ENCODE measurements around the gene FGFRL1.

FGFRL1 gene

DNA sequence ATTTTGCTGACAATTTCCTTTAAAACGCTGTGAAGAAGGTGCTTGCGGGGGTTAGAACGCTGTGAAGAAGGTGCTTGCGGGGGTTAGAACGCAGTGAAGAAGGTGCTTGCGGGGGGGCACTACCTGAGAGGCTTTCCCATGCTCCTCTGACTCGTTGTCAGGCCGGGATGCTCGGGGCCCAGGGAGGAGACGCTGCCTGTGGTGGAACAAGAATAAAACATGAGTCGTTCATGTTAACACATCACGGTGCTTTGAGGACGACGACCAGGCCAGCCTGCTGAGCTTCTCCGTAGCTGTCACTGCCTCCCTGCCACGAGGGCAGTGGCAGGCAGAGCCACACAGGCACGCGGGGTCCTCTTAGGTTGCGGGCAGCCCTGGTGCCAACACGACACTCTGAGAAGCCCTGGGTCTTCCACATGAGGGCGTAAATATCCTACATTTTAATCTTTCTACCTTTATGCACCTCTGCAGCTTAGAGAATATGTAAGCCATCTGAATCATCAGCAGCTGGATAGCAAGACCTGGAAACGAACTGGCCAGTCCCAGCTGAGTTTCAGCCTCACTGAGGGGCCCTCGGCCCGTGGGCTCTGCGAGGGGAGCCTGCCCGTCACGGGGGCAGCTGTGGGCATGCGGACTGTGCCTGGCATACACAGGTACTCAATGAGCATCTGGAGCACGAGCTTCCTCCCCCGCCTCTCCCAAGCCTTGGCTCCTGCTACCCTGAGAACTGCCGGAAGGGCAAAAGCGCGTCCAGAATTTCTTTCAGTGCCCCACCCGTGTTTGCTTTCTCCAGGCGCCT is 47.0 kb downstream of the FGFRL1 start:
- peaks cover 73% of the 10 kb centered on the region for H3K27me3 ChIP-seq (ENCODE audit: control insufficient read depth, insufficient read depth, low read length)
- H3K4me1 ChIP-seq (ENCODE audit: control insufficient read depth, insufficient read depth, low read length): peaks cover 2% of the 10 kb centered on the region
- H3K9me3 ChIP-seq (replicated peaks; ENCODE audit: low read length): no peaks in the 10 kb centered on the region
- H3K4me2 ChIP-seq (ENCODE audit: low read length): no peak overlapping the region
- H3K36me3 ChIP-seq (ENCODE audit: insufficient read depth, low read length): no peaks in the 10 kb centered on the region
- H3K9ac ChIP-seq (ENCODE audit: low read depth, low read length): no peak overlapping the region
- H3K4me3 ChIP-seq (ENCODE audit: low read length): no peak overlapping the region

DNA sequence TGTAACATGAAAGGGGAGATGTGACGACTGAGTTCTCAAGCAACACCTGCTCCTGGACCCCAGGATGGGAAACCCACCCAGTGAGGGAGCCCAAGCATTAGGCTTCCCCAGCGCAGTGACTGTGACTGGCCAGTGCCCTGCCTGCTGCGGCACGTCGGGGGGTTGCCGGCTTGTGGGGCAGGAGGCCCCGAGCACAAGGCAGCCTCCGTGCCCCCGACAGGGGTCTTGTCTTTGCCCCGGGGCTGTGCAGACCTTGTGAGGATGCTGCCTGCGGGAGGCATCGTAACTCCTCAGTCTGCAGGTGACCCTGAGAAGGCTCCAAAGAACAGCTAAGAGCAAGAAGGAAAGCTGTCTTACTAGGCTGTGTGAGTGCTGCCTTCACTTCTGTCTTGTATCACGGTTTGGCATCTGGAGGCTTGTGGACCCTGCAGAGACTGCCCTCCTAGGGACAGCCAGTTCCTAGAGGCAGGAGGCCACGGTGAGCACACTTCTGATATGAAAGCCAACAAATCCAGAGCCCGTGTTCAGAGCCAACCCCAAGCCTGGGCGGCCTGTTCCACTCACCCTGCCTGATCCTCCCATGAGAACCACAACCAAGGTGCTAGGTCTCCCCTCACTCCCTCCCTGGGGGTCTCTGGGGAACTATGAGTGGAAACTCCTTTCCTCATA is 47.7 kb downstream of the FGFRL1 start:
- peaks cover 76% of the 10 kb centered on the region for H3K27me3 ChIP-seq (ENCODE audit: control insufficient read depth, insufficient read depth, low read length)
- H3K9ac ChIP-seq (ENCODE audit: low read depth, low read length): no peak overlapping the region
- no peak overlapping the region for H3K4me3 ChIP-seq (ENCODE audit: low read length)

DNA sequence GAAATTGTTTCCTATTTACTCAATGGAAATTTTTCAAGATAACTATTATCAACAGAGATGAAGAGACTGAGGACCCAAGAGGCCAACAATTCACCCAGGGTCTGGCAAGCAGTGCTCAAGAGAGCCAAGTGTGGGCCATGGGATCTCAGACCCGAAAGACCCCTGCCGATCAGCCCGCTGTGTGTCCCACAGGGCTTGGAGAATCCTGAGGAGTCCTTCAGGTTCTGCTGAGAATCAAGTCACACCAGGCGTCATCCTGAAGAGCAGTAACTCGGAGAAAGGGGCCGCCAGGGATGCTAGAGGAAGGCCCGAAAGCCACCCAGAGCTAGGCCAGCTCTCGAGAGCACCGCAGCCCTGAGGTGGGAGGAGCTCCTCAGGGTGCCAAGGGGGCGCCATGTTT is 48.7 kb downstream of the FGFRL1 start:
- Histone ChIP-seq H3K27me3 (ENCODE audit: control insufficient read depth, insufficient read depth, low read length) (peaks cover 86% of the 10 kb centered on the region), H3K9me3 (replicated peaks; ENCODE audit: low read length) (no peaks in the 10 kb centered on the region), H3K9ac (ENCODE audit: low read depth, low read length) (no peak overlapping the region), H3K4me1 (ENCODE audit: control insufficient read depth, insufficient read depth, low read length) (no peaks in the 10 kb centered on the region), H3K4me3 (ENCODE audit: low read length) (no peak overlapping the region), H3K36me3 (ENCODE audit: insufficient read depth, low read length) (no peaks in the 10 kb centered on the region), H3K4me2 (ENCODE audit: low read length) (no peak overlapping the region)

More for the DNA sequence above, 47.7 kb downstream of the FGFRL1 start:
- Histone ChIP-seq H3K4me2 (ENCODE audit: low read length) (no peak overlapping the region), H3K9me3 (replicated peaks; ENCODE audit: low read length) (no peaks in the 10 kb centered on the region), H3K4me1 (ENCODE audit: control insufficient read depth, insufficient read depth, low read length) (no peaks in the 10 kb centered on the region), H3K36me3 (ENCODE audit: insufficient read depth, low read length) (no peaks in the 10 kb centered on the region)

DNA sequence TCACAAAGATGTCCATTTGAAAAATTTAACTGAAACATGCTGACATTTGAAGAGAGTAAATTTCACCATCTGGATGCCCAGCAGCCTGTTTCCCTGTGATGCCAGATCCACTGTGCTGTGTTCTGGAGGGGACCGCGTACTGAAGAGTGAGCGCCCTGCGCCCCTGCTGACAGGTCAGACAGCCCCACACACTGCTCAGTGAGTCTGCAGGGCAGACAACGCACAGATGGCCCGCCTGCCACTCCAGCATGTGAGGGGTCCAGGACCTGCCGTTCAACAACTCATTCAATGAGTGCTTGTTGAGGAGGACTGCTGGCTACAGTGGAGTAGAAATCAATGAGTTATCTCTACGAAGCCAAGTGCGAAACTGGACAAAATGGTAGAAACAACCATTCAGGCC is 49.2 kb downstream of the FGFRL1 start:
- no peaks in the 10 kb centered on the region for H3K9me3 ChIP-seq (replicated peaks; ENCODE audit: low read length)
- H3K27me3 ChIP-seq (ENCODE audit: control insufficient read depth, insufficient read depth, low read length): peaks cover 84% of the 10 kb centered on the region
- H3K4me2 ChIP-seq (ENCODE audit: low read length): no peak overlapping the region
- H3K4me3 ChIP-seq (ENCODE audit: low read length): no peak overlapping the region
- H3K9ac ChIP-seq (ENCODE audit: low read depth, low read length): no peak overlapping the region
- H3K4me1 ChIP-seq (ENCODE audit: control insufficient read depth, insufficient read depth, low read length): no peaks in the 10 kb centered on the region
- no peaks in the 10 kb centered on the region for H3K36me3 ChIP-seq (ENCODE audit: insufficient read depth, low read length)

DNA sequence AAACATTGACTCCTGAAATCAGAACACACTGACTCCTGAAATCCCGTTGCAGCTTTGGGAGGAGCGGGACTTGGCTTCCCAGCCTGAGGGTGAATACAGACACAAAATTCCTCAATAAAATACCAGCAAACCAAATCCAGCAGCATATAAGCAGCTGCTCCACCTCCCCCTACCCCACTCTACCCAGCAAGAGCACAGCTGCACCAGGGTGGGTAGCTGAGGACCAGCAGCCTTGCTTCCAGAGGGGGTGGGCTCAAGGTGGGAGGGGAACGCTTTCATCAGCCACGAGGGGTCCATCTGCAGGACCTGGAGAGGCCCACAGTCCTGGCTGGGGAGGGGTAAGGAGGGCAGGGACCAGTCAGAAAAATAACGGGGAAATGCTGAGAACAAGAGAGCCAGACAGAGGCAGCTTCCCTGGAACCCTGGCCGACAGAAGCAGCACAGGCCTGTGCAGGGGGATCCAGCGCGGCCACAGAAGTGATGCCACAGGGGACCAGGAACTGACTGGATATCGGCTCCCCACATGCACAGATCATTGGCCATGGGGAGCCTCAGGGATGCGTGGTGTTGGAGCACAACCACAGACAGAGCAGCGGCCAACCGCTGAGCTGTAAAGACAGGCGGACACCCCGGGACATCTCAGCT is 49.8 kb downstream of the FGFRL1 start:
- Histone ChIP-seq H3K4me1 (ENCODE audit: control insufficient read depth, insufficient read depth, low read length) (no peaks in the 10 kb centered on the region), H3K9me3 (replicated peaks; ENCODE audit: low read length) (no peaks in the 10 kb centered on the region), H3K4me2 (ENCODE audit: low read length) (no peak overlapping the region), H3K36me3 (ENCODE audit: insufficient read depth, low read length) (no peaks in the 10 kb centered on the region), H3K27me3 (ENCODE audit: control insufficient read depth, insufficient read depth, low read length) (peaks cover 82% of the 10 kb centered on the region), H3K9ac (ENCODE audit: low read depth, low read length) (no peak overlapping the region), H3K4me3 (ENCODE audit: low read length) (no peak overlapping the region)

DNA sequence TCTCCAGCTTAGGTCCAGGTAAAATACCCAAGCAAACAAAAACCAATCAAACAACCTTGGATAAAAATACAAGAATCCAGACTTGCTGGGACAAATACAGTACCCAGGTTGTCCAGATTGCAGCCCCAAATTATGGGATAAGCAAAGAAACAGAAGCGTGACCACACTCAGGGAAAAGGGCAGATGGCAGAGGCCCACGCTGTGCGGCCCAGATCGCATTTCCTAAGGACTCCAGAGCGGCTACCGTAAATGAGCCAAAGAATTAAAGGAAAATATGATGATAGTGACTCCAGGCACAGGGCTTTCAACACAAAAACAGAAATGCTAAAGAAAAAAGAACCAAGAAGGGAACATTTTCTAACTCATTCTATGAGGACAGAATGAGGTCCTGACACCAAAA is 50.3 kb downstream of the FGFRL1 start:
- Histone ChIP-seq H3K9ac (ENCODE audit: low read depth, low read length) (no peak overlapping the region), H3K36me3 (ENCODE audit: insufficient read depth, low read length) (no peaks in the 10 kb centered on the region), H3K4me2 (ENCODE audit: low read length) (no peak overlapping the region), H3K4me3 (ENCODE audit: low read length) (no peak overlapping the region), H3K27me3 (ENCODE audit: control insufficient read depth, insufficient read depth, low read length) (peaks cover 82% of the 10 kb centered on the region), H3K9me3 (replicated peaks; ENCODE audit: low read length) (no peaks in the 10 kb centered on the region), H3K4me1 (ENCODE audit: control insufficient read depth, insufficient read depth, low read length) (no peaks in the 10 kb centered on the region)

DNA sequence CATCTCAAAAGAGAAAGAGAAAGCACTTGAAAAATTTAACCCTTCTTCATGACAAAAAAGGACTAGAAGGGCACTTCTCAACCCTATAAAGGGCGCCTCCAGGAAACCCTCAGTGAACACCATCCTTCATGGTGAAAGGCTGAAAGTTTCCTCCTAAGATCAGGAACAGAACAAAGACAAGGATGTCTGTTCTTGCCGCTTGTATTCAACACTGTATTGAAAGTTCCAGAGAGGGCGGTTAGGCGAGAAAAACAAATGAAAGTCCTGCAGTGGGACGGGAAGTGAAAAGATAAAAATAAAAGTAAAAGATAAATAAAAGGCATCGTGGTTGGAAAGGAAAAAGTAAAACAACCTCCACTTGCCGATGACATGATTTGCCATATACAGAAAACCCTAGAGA is 51.0 kb downstream of the FGFRL1 start:
- Histone ChIP-seq H3K4me3 (ENCODE audit: low read length) (no peak overlapping the region), H3K4me2 (ENCODE audit: low read length) (no peak overlapping the region), H3K9me3 (replicated peaks; ENCODE audit: low read length) (no peaks in the 10 kb centered on the region), H3K4me1 (ENCODE audit: control insufficient read depth, insufficient read depth, low read length) (no peaks in the 10 kb centered on the region), H3K36me3 (ENCODE audit: insufficient read depth, low read length) (no peaks in the 10 kb centered on the region), H3K27me3 (ENCODE audit: control insufficient read depth, insufficient read depth, low read length) (peaks cover 82% of the 10 kb centered on the region), H3K9ac (ENCODE audit: low read depth, low read length) (no peak overlapping the region)

DNA sequence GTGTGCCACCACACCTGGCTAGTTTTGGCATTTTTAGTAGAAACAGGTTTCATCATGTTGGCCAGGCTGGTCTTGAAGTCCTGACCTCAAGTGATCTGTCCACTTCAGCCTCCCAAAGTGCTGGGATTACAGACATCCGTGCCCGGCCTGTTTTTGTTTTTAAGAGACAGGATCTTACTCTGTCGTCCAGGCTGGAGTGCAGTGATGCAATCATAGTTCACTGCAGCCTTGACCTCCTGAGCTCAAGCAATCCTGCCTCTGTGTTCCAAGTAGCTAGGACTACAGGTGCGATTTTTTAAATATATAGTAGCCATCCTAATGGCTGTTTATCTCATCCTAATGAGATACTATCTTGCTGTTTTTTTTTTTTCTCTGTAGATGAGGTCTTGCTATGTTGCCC is 54.3 kb downstream of the FGFRL1 start:
- H3K9ac ChIP-seq (ENCODE audit: low read depth, low read length): no peak overlapping the region
- no peak overlapping the region for H3K4me3 ChIP-seq (ENCODE audit: low read length)

DNA sequence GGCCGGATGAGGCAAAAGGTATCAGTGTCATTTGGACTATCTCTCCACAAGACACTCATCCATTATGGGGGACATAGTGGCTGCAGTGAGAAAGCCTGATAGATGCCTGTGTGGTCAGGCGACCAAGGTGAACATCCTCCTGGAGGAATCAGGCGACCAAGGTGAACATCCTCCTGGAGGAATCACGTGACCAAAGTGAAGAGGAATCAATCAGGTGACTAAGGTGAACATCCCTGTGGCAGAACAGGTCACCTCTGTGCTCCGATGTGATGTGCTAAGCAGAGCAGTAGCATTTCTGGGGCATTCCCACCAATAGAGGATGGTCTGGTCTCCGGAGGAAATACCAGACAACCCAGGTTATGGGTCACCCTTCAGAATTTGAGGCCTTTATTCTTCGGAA is 58.0 kb downstream of the FGFRL1 start:
- Histone ChIP-seq H3K9me3 (replicated peaks; ENCODE audit: low read length) (no peaks in the 10 kb centered on the region), H3K9ac (ENCODE audit: low read depth, low read length) (no peak overlapping the region), H3K4me2 (ENCODE audit: low read length) (no peak overlapping the region), H3K4me1 (ENCODE audit: control insufficient read depth, insufficient read depth, low read length) (no peaks in the 10 kb centered on the region), H3K27me3 (ENCODE audit: control insufficient read depth, insufficient read depth, low read length) (peaks cover 72% of the 10 kb centered on the region), H3K4me3 (ENCODE audit: low read length) (no peak overlapping the region), H3K36me3 (ENCODE audit: insufficient read depth, low read length) (no peaks in the 10 kb centered on the region)

More for the DNA sequence above, 54.3 kb downstream of the FGFRL1 start:
- peaks cover 83% of the 10 kb centered on the region for H3K27me3 ChIP-seq (ENCODE audit: control insufficient read depth, insufficient read depth, low read length)
- H3K9me3 ChIP-seq (replicated peaks; ENCODE audit: low read length): no peaks in the 10 kb centered on the region
- H3K4me1 ChIP-seq (ENCODE audit: control insufficient read depth, insufficient read depth, low read length): no peaks in the 10 kb centered on the region
- no peak overlapping the region for H3K4me2 ChIP-seq (ENCODE audit: low read length)
- H3K36me3 ChIP-seq (ENCODE audit: insufficient read depth, low read length): no peaks in the 10 kb centered on the region

DNA sequence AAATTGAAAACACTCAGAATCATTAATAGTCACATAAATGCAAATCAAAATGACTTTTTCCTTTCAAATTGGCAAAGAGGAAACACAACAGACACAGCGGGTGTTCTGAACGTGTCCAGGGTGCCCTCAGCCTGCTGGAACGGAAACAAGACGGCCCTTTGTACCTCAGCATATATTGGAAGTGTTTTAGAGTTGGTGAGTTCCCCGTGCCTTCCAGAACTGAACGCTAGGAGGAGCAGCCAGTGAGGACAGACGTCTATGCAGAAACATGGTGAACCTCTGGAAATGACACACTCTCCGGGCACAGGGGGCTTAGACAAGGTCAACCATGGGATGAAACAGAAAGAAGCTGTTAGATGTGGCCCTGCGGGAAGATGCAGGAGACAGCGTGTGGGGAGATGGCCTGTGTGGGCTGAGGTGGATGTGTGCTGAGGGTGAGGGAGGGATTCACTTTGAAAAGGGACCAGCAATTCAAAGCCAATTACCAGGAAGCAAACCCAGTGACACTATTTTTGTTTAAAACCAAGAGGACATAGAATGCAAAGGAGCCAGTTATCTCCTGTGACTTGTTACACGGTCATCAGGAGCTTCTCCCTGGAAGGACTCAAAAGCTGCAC is 61.5 kb downstream of the FGFRL1 start:
- Histone ChIP-seq H3K4me2 (ENCODE audit: low read length) (no peak overlapping the region), H3K36me3 (ENCODE audit: insufficient read depth, low read length) (no peaks in the 10 kb centered on the region), H3K9me3 (replicated peaks; ENCODE audit: low read length) (no peaks in the 10 kb centered on the region), H3K4me3 (ENCODE audit: low read length) (no peak overlapping the region), H3K9ac (ENCODE audit: low read depth, low read length) (no peak overlapping the region), H3K27me3 (ENCODE audit: control insufficient read depth, insufficient read depth, low read length) (peaks cover 61% of the 10 kb centered on the region), H3K4me1 (ENCODE audit: control insufficient read depth, insufficient read depth, low read length) (no peaks in the 10 kb centered on the region)

DNA sequence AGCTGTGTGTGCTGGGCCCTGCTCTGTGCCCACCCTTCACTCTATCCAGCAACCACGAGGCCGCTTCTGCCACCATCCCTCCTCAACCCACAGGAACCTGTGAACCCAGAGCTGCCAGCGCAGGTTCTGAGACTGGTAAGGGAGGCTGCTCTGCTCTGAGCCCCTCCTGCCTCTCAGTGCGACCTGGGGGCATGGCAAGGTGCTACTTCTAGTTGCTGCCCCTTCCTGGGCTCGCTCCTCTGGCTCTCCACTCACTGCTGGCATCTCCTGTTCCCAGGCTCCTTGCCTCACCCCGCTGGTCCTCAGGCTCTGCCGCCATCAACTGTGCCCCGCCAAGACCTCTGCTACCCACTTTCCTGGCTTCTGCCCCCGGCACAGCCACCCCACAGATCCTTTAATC is 62.7 kb downstream of the FGFRL1 start:
- no peaks in the 10 kb centered on the region for H3K9me3 ChIP-seq (replicated peaks; ENCODE audit: low read length)
- peaks cover 58% of the 10 kb centered on the region for H3K27me3 ChIP-seq (ENCODE audit: control insufficient read depth, insufficient read depth, low read length)
- no peaks in the 10 kb centered on the region for H3K4me1 ChIP-seq (ENCODE audit: control insufficient read depth, insufficient read depth, low read length)
- no peak overlapping the region for H3K9ac ChIP-seq (ENCODE audit: low read depth, low read length)
- no peak overlapping the region for H3K4me2 ChIP-seq (ENCODE audit: low read length)
- H3K36me3 ChIP-seq (ENCODE audit: insufficient read depth, low read length): no peaks in the 10 kb centered on the region
- no peak overlapping the region for H3K4me3 ChIP-seq (ENCODE audit: low read length)
